ENCODE measurements around the gene GEMIN2.

DNA sequence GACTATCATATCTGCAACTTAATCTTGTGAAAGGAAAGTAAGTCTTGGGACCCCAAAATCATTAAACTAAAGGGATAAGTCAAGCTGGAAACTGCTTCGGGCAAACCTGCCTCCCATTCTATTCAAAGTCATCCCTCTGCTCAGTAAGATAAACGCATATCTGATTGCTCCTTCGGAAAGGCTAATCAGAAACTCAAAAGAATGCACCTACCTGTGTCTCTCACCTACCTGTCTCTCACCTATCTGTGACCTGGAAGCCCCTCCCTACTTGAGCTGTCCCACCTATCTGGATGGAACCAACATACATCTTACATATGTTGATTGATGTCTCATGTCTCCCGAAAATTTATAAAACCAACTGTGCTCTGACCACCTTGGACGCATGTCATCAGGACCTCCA is 31.0 kb upstream of the GEMIN2 start:
- no peak for TF ChIP-seq GATA2 (IDR thresholded peaks at IDR 0.05; ENCODE audit: low read depth, low read length)
- no peak for TF ChIP-seq GATA3 (IDR thresholded peaks at IDR 0.05; ENCODE audit: low read depth, low read length)
